ENCODE results near the gene FER1L5. TPM values are rescaled to one million over a fixed set of nuclear protein-coding genes. Genes with fewer than 3 reads are reported as not detected.

Gene FER1L5
- total RNA-seq, 1 donor from 2014 or later: 1.1 TPM

GRCh38 chr2:96695602-96696001, 53.0 kb downstream of the FER1L5 start:
- DNase-seq (ENCODE audit: low spot score): no peak

GRCh38 chr2:96697476-96697875, 54.9 kb downstream of the FER1L5 start:
- no peak for DNase-seq (ENCODE audit: low spot score)

GRCh38 chr2:96698221-96698861, 55.8 kb downstream of the FER1L5 start:
- no peak for DNase-seq (ENCODE audit: low spot score)

DNA sequence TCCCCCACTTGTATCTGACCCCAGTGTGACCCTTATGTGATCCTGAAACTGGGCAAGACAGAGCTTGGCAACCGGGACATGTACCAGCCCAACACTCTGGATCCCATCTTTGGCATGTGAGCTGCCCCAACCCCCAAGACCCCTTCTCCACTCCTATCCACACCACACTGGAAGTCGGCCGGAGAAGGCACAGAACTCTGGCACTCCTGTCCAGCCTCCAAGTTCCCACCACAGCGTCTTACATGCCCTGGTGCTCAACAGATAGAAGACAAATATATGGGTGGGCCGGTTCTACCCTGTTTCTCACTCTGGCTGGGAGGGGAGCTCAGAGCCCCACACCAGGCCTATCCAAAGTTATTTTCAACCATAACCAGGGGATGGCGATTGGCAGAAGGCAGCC, 56.5 kb downstream of the FER1L5 start:
- DNase-seq (ENCODE audit: low spot score): no peak

GRCh38 chr2:96699621-96700020, 57.1 kb downstream of the FER1L5 start:
- no peak for DNase-seq (ENCODE audit: low spot score)

DNA sequence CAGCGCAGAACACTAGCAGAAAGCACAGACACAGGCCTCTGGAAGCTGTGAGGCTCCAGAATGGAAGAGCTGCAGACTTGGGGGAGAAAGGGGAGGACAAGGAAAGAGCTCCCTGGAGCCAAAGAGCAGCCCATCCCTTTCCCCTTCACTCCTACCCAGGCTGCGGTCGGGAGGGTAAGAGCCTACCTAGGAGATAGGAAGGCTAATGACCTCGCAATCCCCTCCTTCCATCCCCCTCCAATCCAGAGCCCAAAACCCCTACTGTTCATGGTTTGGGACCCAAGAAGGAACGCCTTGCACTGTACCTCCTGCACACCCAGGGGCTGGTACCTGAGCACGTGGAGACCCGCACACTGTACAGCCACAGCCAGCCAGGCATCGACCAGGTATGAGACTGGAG, 57.5 kb downstream of the FER1L5 start:
- no peak for DNase-seq (ENCODE audit: low spot score)

GRCh38 chr2:96701636-96702035, 59.1 kb downstream of the FER1L5 start:
- DNase-seq (ENCODE audit: low spot score): no peak

- DNase-seq (ENCODE audit: low spot score): no peak
Measured at GRCh38 chr2:96702098-96702785, 59.7 kb downstream of the FER1L5 start.

DNA sequence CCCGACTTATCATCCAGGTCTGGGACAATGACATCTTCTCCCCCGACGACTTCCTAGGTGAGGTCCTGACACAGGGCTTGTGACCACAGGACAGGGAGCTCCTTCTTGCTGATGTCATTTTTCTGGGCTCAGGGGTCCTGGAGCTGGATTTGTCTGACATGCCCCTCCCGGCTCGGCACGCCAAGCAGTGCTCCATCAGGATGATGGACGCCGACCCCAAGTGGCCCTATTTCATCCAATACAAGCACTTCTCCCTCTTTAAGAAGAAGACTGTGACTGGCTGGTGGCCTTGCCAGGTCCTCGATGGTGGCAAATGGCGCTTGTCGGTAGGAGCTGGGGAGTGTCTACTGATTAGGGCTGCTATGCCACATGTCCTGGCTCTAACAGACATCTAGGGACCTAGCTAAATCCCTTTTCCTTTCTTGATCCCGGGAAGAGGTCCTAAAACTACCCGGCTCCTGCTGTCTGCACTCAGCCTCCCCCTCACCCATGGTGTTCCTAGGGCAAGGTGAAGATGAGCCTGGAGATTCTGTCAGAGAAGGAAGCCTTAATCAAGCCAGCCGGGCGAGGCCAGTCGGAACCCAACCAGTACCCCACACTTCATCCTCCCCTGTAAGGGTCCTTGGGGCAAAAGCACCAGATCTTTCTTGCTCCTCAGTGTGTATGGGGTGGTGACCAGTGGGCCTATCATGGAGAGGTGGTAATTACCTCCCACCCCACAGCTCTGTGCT, 60.6 kb downstream of the FER1L5 start:
- DNase-seq (ENCODE audit: low spot score): no peak

- no peak for DNase-seq (ENCODE audit: low spot score)
Measured at GRCh38 chr2:96710985-96711384, 68.4 kb downstream of the FER1L5 start.

DNA sequence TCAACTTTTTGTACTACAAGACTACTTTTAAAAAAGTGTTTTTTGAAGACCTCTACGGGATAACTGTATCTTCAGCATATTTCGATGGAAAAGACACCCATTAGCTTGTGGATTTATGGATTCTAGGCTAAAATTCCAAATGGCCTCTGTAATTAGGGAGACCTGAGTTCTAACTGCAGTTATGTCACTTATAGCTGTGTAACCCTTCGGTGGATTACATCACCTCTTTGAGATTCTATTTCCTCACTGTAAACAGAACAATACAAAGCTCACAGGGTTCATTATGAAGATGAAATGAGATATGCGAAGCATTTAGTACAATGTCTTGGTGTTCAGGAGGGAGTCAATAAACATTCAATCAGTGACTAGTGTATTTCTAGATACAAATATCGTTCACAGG, 73.1 kb downstream of the FER1L5 start:
- no peak for DNase-seq (ENCODE audit: low spot score)

- DNase-seq (ENCODE audit: low spot score): no peak
Measured at GRCh38 chr2:96716388-96716787, 73.8 kb downstream of the FER1L5 start.

GRCh38 chr2:96726131-96726530, 83.6 kb downstream of the FER1L5 start:
- no peak for DNase-seq (ENCODE audit: low spot score)

- no peak for DNase-seq (ENCODE audit: low spot score)
Measured at GRCh38 chr2:96727431-96727830, 84.9 kb downstream of the FER1L5 start.

GRCh38 chr2:96729748-96730147, 87.2 kb downstream of the FER1L5 start:
- no peak for DNase-seq (ENCODE audit: low spot score)

GRCh38 chr2:96730212-96730611, 87.6 kb downstream of the FER1L5 start:
- DNase-seq (ENCODE audit: low spot score): no peak

DNA sequence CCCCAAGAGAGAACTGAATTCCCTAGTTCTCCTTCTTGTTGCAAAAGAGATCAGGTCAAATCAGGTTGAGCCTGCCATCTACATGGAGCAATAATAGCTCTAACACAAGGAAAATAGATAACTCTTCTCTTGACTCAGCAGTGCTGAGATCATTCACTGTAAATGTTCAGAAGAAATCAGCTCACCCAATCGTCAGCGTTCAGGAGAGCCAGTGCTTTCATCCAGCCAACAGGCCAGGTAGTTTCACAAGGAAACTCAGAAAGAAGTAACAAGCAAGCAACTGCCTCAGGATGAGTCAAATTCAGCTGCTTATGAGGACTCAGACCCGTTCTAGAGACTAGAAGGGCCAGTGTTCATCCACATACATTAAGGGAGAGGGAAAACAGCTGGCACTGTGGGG, 91.4 kb downstream of the FER1L5 start:
- no peak for DNase-seq (ENCODE audit: low spot score)

- DNase-seq (ENCODE audit: low spot score): no peak
Measured at GRCh38 chr2:96734880-96735583, 92.5 kb downstream of the FER1L5 start.

GRCh38 chr2:96737251-96737650, 94.7 kb downstream of the FER1L5 start:
- DNase-seq (ENCODE audit: low spot score): no peak

DNA sequence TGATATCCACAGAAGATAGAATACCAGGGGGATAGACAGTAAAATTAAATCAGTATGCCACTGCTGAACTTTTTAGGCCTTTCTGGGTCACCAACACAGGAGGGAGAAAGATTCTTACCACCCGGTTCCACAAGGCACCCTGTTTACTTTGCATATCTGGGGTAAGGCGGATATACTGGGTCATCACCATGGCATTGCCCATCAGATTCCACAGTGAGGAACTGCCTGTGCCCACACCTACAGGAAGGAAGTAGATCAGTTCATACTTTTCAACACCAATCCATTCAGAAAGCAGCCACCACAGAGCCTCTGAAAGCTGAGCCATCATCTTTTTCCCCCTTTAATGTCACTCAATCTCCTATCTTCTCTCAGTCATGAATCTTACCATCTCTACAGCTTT, 95.3 kb downstream of the FER1L5 start:
- DNase-seq (ENCODE audit: low spot score): no peak

DNA sequence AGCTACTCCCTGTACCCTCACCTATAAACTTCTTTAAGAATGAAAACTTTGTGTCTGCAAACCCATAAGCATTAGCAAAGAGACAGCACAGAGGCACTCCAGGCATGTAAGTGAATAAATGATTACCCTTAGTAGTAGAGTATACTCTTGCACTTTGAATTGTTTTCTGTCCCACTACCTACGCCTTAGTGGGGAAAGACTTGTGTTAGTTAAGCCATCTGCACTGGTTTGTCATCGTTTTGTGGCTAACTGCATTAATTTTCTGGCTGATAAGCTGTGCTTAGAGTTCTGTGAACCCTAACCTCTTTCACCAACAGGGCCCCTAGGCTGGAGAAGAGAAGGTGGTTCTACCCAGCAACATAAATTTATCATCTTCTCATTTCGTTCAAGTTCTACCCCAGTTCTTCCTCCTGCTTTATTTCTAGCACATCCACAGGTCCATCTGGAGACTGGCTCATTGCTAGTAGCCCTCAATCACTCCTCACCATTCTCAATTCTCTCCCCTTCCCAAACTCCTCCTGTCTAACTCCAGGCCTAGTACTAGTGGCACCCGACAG, 96.6 kb downstream of the FER1L5 start:
- DNase-seq (ENCODE audit: low spot score): no peak

Measured in mucosa of gallbladder (tissue), 1 donor.